Measurements from ENCODE around the gene CNDP1. TPM values are rescaled to one million over a fixed set of nuclear protein-coding genes. Genes with fewer than 3 reads are reported as not detected.

The CNDP1 gene
- total and polyA plus RNA-seq, 4 donors, result 0.09 to 21.1 (median 5.8) TPM

DNA sequence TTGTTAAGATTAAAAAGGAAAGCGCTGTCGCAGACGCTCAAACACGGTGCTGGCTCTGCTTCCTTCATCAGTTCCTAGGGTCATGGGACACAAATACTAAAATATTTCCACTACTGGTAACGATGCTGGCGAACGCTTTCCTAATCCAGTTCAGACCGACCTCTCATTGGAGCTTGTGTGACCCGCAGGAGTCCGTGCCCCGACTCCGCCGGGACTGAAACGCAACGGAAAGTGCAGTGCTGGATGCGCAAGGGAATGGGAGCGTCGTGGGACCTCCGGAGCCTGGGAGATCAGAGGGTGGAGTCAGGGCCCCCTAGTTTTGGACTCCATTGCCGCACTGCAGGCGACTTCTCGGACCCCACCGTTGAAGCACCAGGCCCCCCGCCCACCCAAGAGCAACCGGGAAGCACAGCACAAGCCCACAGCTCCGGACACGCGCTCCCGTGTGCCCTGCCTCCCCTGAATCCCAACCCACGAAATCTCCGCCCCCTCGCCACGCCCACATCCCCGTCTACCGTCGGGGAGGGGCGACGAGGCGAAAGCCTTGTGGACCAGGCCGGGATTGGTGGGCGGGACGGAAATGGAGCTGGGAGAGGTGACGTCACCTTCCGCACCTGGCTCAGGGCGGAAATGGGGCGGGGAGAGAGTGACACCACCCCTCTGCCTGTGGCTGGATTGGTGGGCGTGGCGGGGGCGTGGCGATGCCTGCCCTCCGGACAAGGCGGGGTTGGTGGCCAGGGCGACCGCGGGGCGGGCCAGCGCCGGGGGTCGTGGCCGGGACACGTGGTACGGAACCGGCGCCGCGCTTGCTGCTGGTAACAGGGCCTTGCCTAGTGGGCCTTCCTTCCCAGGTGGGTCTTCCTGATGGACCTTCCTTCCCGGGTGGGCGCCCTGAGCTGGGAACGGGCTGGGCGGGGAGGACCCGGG, 38.5 kb upstream of the CNDP1 start, which contains the start of gene CNDP2 (continued):
- TF ChIP-seq, protein P1, sequence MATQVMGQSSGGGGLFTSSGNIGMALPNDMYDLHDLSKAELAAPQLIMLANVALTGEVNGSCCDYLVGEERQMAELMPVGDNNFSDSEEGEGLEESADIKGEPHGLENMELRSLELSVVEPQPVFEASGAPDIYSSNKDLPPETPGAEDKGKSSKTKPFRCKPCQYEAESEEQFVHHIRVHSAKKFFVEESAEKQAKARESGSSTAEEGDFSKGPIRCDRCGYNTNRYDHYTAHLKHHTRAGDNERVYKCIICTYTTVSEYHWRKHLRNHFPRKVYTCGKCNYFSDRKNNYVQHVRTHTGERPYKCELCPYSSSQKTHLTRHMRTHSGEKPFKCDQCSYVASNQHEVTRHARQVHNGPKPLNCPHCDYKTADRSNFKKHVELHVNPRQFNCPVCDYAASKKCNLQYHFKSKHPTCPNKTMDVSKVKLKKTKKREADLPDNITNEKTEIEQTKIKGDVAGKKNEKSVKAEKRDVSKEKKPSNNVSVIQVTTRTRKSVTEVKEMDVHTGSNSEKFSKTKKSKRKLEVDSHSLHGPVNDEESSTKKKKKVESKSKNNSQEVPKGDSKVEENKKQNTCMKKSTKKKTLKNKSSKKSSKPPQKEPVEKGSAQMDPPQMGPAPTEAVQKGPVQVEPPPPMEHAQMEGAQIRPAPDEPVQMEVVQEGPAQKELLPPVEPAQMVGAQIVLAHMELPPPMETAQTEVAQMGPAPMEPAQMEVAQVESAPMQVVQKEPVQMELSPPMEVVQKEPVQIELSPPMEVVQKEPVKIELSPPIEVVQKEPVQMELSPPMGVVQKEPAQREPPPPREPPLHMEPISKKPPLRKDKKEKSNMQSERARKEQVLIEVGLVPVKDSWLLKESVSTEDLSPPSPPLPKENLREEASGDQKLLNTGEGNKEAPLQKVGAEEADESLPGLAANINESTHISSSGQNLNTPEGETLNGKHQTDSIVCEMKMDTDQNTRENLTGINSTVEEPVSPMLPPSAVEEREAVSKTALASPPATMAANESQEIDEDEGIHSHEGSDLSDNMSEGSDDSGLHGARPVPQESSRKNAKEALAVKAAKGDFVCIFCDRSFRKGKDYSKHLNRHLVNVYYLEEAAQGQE (IDR thresholded peaks at IDR 0.05), result peak; percentile 87
- TF ChIP-seq EGR1 (IDR thresholded peaks at IDR 0.05; ENCODE audit: low read depth in 2 of 2) (peak; percentile 65 to 88), GABPA (IDR thresholded peaks at IDR 0.05 in 1 of 2, conservative IDR thresholded peaks at IDR 0.05 in 1 of 2) (peak; percentile 75 to 95), RXRA (IDR thresholded peaks at IDR 0.05) (peak; percentile 52 to 54)
- TF ChIP-seq, protein P2, sequence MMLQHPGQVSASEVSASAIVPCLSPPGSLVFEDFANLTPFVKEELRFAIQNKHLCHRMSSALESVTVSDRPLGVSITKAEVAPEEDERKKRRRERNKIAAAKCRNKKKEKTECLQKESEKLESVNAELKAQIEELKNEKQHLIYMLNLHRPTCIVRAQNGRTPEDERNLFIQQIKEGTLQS (IDR thresholded peaks at IDR 0.05), result peak; percentile 45

DNA sequence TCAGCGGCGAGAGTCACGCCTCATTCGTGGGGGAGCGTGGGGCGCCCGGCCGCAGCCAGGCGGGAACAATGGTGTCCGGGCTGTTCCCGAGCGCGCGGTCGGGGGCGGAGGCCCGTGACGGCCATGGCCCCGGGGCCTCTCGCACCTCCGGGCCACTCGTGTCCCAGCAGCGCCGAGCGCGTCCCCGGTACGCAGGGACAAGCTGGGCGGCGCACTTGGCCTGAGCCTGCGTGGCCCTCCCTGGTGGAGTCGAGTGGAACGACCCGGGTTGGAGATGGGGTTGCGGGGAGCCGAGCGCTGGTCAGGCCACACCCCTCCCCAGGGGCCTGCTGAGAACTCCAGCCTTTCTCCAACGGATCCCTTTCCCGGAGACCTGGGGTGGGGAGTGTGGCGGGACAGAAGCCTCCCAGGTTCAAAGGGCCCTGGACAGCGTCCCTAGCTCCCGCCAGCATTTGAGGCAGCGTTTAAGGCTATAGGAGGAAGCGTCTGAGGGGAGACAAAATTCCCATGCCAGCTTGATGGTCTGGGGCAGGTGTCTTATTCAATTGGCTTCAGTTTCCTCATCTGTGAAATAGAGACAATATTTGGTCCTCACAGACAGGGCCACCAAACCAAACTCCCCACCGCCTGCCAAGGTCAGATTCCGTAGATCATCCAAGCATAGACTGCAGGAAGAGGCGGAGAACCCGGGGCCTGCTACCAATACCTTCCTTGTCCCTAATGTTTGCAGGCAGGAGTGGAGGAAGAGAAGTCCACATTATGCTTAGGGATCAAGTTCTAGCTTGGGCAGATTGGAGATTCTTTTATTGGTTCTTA, 37.6 kb upstream of the CNDP1 start:
- Histone ChIP-seq H3K36me3 (ENCODE audit: control insufficient read depth in 4 of 4, insufficient read depth in 3 of 4, low read depth in 1 of 4, low read length in 3 of 4) (peaks cover 0 to 3% (median 0%) of the 10 kb centered on the region in 4 donors), H3K9me3 (ENCODE audit: control insufficient read depth in 4 of 4, low read length in 3 of 4) (no peaks in the 10 kb centered on the region), H3K4me3 (ENCODE audit: low read depth in 1 of 3, low read length in 3 of 3) (peak overlapping the region; percentile 82 to 86 (median 85)), H3K4me1 (ENCODE audit: control insufficient read depth in 4 of 4, insufficient read depth in 4 of 4, low read length in 3 of 4) (peaks cover 5 to 43% (median 32%) of the 10 kb centered on the region in 4 donors), H3K27me3 (ENCODE audit: control insufficient read depth in 4 of 4, insufficient read depth in 4 of 4, low read length in 3 of 4) (no peaks in the 10 kb centered on the region), H3K9ac (ENCODE audit: low read depth in 1 of 2, low read length in 2 of 2) (peak overlapping the region; percentile 79 to 95), H3K27ac (ENCODE audit: low read depth in 1 of 2, low read length in 2 of 2) (peak overlapping the region; percentile 96 to 97)
- 2% methylated on average over 48 of the region's 48 CpGs for WGBS
- DNase-seq (ENCODE audit: low spot score), result peak; percentile 49
- TF ChIP-seq YY1 (IDR thresholded peaks at IDR 0.05) (no peak), GABPA (IDR thresholded peaks at IDR 0.05 in 1 of 2, conservative IDR thresholded peaks at IDR 0.05 in 1 of 2) (no peak), FOXA1 (IDR thresholded peaks at IDR 0.05) (no peak), RAD21 (IDR thresholded peaks at IDR 0.05) (no peak), HNF4G (IDR thresholded peaks at IDR 0.05) (no peak), HNF4A (conservative IDR thresholded peaks at IDR 0.05) (no peak), FOXA2 (IDR thresholded peaks at IDR 0.05) (no peak), EGR1 (IDR thresholded peaks at IDR 0.05; ENCODE audit: low read depth in 2 of 2) (no peak), SP1 (IDR thresholded peaks at IDR 0.05) (no peak), NR2F2 (IDR thresholded peaks at IDR 0.05) (no peak), JUND (IDR thresholded peaks at IDR 0.05) (no peak), RXRA (IDR thresholded peaks at IDR 0.05) (no peak), TAF1 (conservative IDR thresholded peaks at IDR 0.05) (peak; percentile 34)
- TF ChIP-seq, protein P3, sequence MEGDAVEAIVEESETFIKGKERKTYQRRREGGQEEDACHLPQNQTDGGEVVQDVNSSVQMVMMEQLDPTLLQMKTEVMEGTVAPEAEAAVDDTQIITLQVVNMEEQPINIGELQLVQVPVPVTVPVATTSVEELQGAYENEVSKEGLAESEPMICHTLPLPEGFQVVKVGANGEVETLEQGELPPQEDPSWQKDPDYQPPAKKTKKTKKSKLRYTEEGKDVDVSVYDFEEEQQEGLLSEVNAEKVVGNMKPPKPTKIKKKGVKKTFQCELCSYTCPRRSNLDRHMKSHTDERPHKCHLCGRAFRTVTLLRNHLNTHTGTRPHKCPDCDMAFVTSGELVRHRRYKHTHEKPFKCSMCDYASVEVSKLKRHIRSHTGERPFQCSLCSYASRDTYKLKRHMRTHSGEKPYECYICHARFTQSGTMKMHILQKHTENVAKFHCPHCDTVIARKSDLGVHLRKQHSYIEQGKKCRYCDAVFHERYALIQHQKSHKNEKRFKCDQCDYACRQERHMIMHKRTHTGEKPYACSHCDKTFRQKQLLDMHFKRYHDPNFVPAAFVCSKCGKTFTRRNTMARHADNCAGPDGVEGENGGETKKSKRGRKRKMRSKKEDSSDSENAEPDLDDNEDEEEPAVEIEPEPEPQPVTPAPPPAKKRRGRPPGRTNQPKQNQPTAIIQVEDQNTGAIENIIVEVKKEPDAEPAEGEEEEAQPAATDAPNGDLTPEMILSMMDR (IDR thresholded peaks at IDR 0.05; ENCODE audit: low read depth, low read length, missing input control), result peak; percentile 14
- TF ChIP-seq, protein P2 (IDR thresholded peaks at IDR 0.05), result no peak
- TF ChIP-seq, protein P4, sequence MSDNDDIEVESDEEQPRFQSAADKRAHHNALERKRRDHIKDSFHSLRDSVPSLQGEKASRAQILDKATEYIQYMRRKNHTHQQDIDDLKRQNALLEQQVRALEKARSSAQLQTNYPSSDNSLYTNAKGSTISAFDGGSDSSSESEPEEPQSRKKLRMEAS (IDR thresholded peaks at IDR 0.05), result no peak
- TF ChIP-seq, protein P5, sequence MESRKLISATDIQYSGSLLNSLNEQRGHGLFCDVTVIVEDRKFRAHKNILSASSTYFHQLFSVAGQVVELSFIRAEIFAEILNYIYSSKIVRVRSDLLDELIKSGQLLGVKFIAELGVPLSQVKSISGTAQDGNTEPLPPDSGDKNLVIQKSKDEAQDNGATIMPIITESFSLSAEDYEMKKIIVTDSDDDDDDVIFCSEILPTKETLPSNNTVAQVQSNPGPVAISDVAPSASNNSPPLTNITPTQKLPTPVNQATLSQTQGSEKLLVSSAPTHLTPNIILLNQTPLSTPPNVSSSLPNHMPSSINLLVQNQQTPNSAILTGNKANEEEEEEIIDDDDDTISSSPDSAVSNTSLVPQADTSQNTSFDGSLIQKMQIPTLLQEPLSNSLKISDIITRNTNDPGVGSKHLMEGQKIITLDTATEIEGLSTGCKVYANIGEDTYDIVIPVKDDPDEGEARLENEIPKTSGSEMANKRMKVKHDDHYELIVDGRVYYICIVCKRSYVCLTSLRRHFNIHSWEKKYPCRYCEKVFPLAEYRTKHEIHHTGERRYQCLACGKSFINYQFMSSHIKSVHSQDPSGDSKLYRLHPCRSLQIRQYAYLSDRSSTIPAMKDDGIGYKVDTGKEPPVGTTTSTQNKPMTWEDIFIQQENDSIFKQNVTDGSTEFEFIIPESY (IDR thresholded peaks at IDR 0.05), result no peak
- TF ChIP-seq, protein P1 (IDR thresholded peaks at IDR 0.05), result peak; percentile 21
